Endodermal cell (in vitro differentiated cells): ENCODE measurements around the gene SPAG16. TPM values are rescaled to one million over a fixed set of nuclear protein-coding genes. Genes with fewer than 3 reads are reported as not detected.

Experiments
- DNase-seq: peaks from one replicate; pipeline ENCODE4 v3.0.0-alpha.2; 2017
- H3K27ac ChIP-seq: 2 replicates; pipeline ENCODE4 v1.5.1; 2013; ENCODE audit warnings: mild to moderate bottlenecking, low read depth, low read length, moderate library complexity
- H3K27me3 ChIP-seq: 2 replicates; pipeline ENCODE4 v1.6.1; 2013; ENCODE audit warnings: mild to moderate bottlenecking, low read length, moderate library complexity; ENCODE audit not compliant: insufficient read depth, control insufficient read depth, poor library complexity, severe bottlenecking
- H3K36me3 ChIP-seq: 2 replicates; pipeline ENCODE4 v1.7.0; 2013; ENCODE audit warnings: mild to moderate bottlenecking, low read length, moderate library complexity; ENCODE audit not compliant: control insufficient read depth, insufficient read depth
- H3K4me1 ChIP-seq: one replicate; pipeline ENCODE4 v1.7.0; 2013; ENCODE audit warnings: low read length; ENCODE audit not compliant: control insufficient read depth, insufficient read depth
- H3K4me3 ChIP-seq: 2 replicates; pipeline ENCODE4 v1.5.1; 2013; ENCODE audit warnings: mild to moderate bottlenecking, low read length, moderate library complexity
- H3K9ac ChIP-seq: 2 replicates; pipeline ENCODE4 v1.6.1; 2013; ENCODE audit warnings: mild to moderate bottlenecking, low read length, moderate library complexity; ENCODE audit not compliant: poor library complexity, severe bottlenecking; ENCODE audit errors: extremely low read depth
- H3K9me3 ChIP-seq: 2 replicates; pipeline ENCODE4 v1.6.1; 2013; ENCODE audit warnings: mild to moderate bottlenecking, low read length, moderate library complexity; ENCODE audit not compliant: control insufficient read depth
- H3K27ac Mint-ChIP-seq: 2 replicates; pipeline ENCODE4 v1.8.0; 2020; ENCODE audit warnings: mixed read lengths
- H3K27me3 Mint-ChIP-seq: 2 replicates; pipeline ENCODE4 v1.8.0; 2021; ENCODE audit warnings: mild to moderate bottlenecking, mixed read lengths; ENCODE audit not compliant: insufficient read depth
- H3K36me3 Mint-ChIP-seq: 2 replicates; pipeline ENCODE4 v1.8.0; 2020; ENCODE audit warnings: low read depth, mixed read lengths
- H3K4me1 Mint-ChIP-seq: 2 replicates; pipeline ENCODE4 v1.8.0; 2020; ENCODE audit warnings: mixed read lengths
- H3K4me3 Mint-ChIP-seq: 2 replicates; pipeline ENCODE4 v1.8.0; 2020; ENCODE audit warnings: mild to moderate bottlenecking, moderate library complexity, mixed read lengths
- H3K9me3 Mint-ChIP-seq: 2 replicates; pipeline ENCODE4 v1.8.0; 2020; ENCODE audit warnings: mild to moderate bottlenecking, mixed read lengths
- CTCF ChIP-seq: fragments of 200-600 bp; sonication (generic); conservative IDR thresholded peaks from 2 replicates; pipeline ENCODE4 v1.5.0; 2021; ENCODE audit warnings: antibody characterized with exemption, mild to moderate bottlenecking
- WGBS, 2 experiments: methylation state at CpG; one replicate each; pipeline versions ENCODE4 v1.1.5 to v1.1.7; 2013; ENCODE audit warnings: missing lambda C conversion rate in 2 of 2, mixed read lengths in 1 of 2; ENCODE audit not compliant: insufficient coverage in 1 of 2, insufficient read length in 1 of 2; 5-methylcytosine and 5-hydroxymethylcytosine counted together
- total RNA-seq, 2 donors: library from RNA; stranded (reverse); fragmentation: NEBNext Ultra II Directional in 1 of 2; extraction: Animal tissue kit (Norgen Biotek cat#: 25700) in 1 of 2; gene quantifications; 2 replicates in 1 of 2; 3 replicates in 1 of 2; pipeline ENCODE4 v1.2.1, GENCODE V29; 2021

The SPAG16 gene
- total RNA-seq, 2 donors from 2014 or later: 27.8 to 38.2 TPM

DNA sequence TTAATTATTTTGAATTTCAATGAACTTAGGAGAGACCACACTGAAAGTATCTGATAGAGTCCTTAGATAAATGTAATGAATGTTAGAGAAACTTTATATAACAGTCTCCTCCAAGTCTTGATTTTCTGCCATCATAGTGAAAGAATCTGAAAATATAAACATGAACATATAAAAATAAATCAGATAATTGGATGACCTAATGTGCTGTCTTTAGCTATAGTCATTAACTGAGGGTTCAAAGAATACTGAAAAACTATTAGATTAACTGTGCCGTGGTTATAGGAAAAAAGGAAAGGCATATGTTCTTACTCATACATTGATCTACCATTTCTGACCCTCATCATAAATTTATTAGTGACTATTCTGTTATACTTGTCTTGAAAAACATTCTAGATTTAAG, 47.0 kb upstream of the SPAG16 start:
- Histone ChIP-seq H3K4me1 (peaks cover 6% of the 10 kb centered on the region), H3K9me3 (no peaks in the 10 kb centered on the region), H3K36me3 (no peaks in the 10 kb centered on the region), H3K27me3 (no peaks in the 10 kb centered on the region), H3K27ac (no peak overlapping the region), H3K9ac (no peak overlapping the region), H3K4me3 (no peak overlapping the region)
- 100% methylated on average over 1 of the region's 1 CpG; no CpG with 5 or more reads in 1 of the 2 experiments for WGBS, 2 experiments
- no peak overlapping the region for H3K4me3 Mint-ChIP-seq
- H3K27me3 Mint-ChIP-seq: no peaks in the 10 kb centered on the region
- H3K36me3 Mint-ChIP-seq: no peaks in the 10 kb centered on the region
- no peak overlapping the region for H3K27ac Mint-ChIP-seq
- H3K4me1 Mint-ChIP-seq: peaks cover 28% of the 10 kb centered on the region
- H3K9me3 Mint-ChIP-seq: no peaks in the 10 kb centered on the region
- DNase-seq: no peak
- no peak for TF ChIP-seq CTCF

- no peak overlapping the region for H3K4me3 ChIP-seq
- H3K4me3 Mint-ChIP-seq: no peak overlapping the region
- peaks cover 26% of the 10 kb centered on the region for H3K4me1 Mint-ChIP-seq
- no peaks in the 10 kb centered on the region for H3K9me3 Mint-ChIP-seq
- no peak overlapping the region for H3K27ac Mint-ChIP-seq
- DNase-seq: no peak
- no peaks in the 10 kb centered on the region for H3K27me3 Mint-ChIP-seq
- no peaks in the 10 kb centered on the region for H3K36me3 Mint-ChIP-seq
- no peak overlapping the region for H3K9ac ChIP-seq
- H3K27me3 ChIP-seq: no peaks in the 10 kb centered on the region
- no peaks in the 10 kb centered on the region for H3K36me3 ChIP-seq
- peaks cover 6% of the 10 kb centered on the region for H3K4me1 ChIP-seq
- H3K9me3 ChIP-seq: no peaks in the 10 kb centered on the region
- WGBS, 2 experiments: 97% methylated on average over 2 of the region's 2 CpGs; no CpG with 5 or more reads in 1 of the 2 experiments
- no peak overlapping the region for H3K27ac ChIP-seq
- TF ChIP-seq CTCF: no peak
Observed at GRCh38 chr2:213237787-213238186, 46.5 kb upstream of the SPAG16 start.

DNA sequence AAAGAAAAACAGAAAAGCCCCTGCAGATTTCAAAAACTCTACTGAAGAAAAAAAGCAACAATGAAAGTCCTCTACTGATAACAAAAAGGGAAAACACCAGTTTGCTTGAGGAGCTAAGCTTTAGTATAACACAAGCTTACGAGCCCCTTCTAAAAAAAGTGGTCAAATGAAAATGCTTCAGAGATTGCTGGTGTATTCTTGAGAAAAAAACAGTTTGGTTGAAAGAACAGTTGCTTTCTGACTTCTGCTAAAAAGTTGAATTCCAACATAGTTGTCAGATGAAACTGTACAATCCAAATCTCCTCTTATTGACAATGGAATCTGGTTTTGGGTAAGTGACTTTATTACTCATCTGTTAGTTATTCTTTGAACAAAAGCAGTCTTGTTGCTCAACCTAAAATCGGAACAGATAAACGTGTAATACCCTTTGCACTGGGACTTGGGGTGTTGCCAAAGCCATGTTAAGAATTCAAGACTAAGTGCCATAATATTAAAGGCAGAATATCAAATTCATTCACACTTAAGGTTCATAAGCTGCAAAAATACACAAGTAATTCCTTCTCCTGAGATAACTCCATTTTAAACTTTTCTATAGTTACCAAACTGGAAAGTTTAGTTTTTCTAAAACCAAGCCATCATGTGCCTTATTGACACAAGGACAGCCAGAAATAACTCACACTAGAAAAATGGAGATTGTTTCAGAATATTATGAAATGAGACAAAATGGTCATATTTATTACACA, 45.3 kb upstream of the SPAG16 start:
- no peak overlapping the region for H3K4me3 Mint-ChIP-seq
- Histone ChIP-seq H3K9ac (no peak overlapping the region), H3K36me3 (no peaks in the 10 kb centered on the region), H3K27me3 (no peaks in the 10 kb centered on the region), H3K4me1 (peaks cover 6% of the 10 kb centered on the region), H3K27ac (no peak overlapping the region), H3K9me3 (no peaks in the 10 kb centered on the region), H3K4me3 (no peak overlapping the region)
- H3K27me3 Mint-ChIP-seq: no peaks in the 10 kb centered on the region
- peaks cover 15% of the 10 kb centered on the region for H3K4me1 Mint-ChIP-seq
- H3K36me3 Mint-ChIP-seq: no peaks in the 10 kb centered on the region
- no peak for TF ChIP-seq CTCF
- no peak overlapping the region for H3K27ac Mint-ChIP-seq
- no peaks in the 10 kb centered on the region for H3K9me3 Mint-ChIP-seq
- 71 to 78% methylated on average over 1 to 3 of the region's 3 CpGs for WGBS, 2 experiments
- DNase-seq: no peak
